Measurements from ENCODE around the gene VAT1L. TPM values are rescaled to one million over a fixed set of nuclear protein-coding genes. Genes with fewer than 3 reads are reported as not detected.

VAT1L gene
- total and polyA plus RNA-seq, 5 donors from 2014 or later, result not detected

- ATAC-seq (ENCODE audit: low read depth in 2 of 2), result no peak
Measured at GRCh38 chr16:77767211-77767610, 21.2 kb upstream of the VAT1L start.

GRCh38 chr16:77767826-77768225, 20.5 kb upstream of the VAT1L start:
- no peak overlapping the region for H3K27ac ChIP-seq (ENCODE audit: insufficient read depth, low read length, poor library complexity, severe bottlenecking)
- no peak overlapping the region for H3K4me3 ChIP-seq (ENCODE audit: low read depth, low read length)
- H3K36me3 ChIP-seq (ENCODE audit: control insufficient read depth, insufficient read depth, low read length), result no peaks in the 10 kb centered on the region
- no peak for ATAC-seq (ENCODE audit: low read depth in 2 of 2)
- H3K27me3 ChIP-seq (ENCODE audit: control insufficient read depth, insufficient read depth, low read length), result no peaks in the 10 kb centered on the region
- DNase-seq, result no peak
- Mint-ChIP-seq H3K27ac (no peak overlapping the region), H3K9me3 (peaks cover 0 to 2% (median 0%) of the 10 kb centered on the region in 7 donors), H3K36me3 (no peaks in the 10 kb centered on the region), H3K4me1 (no peaks in the 10 kb centered on the region), H3K4me3 (no peak overlapping the region), H3K27me3 (peaks cover 6% of the 10 kb centered on the region)
- no peaks in the 10 kb centered on the region for H3K9me3 ChIP-seq (ENCODE audit: control insufficient read depth in 2 of 2, low read length in 2 of 2)
- no peaks in the 10 kb centered on the region for H3K4me1 ChIP-seq (ENCODE audit: control insufficient read depth, insufficient read depth, low read length, poor library complexity, severe bottlenecking)

More at GRCh38 chr16:77767211-77767610, 21.2 kb upstream of the VAT1L start:
- no peaks in the 10 kb centered on the region for H3K27me3 ChIP-seq (ENCODE audit: control insufficient read depth, insufficient read depth, low read length)
- H3K27ac ChIP-seq (ENCODE audit: insufficient read depth, low read length, poor library complexity, severe bottlenecking), result no peak overlapping the region
- no peak overlapping the region for H3K27ac Mint-ChIP-seq
- H3K4me3 ChIP-seq (ENCODE audit: low read depth, low read length), result no peak overlapping the region
- no peaks in the 10 kb centered on the region for H3K36me3 ChIP-seq (ENCODE audit: control insufficient read depth, insufficient read depth, low read length)
- no peak overlapping the region for H3K4me3 Mint-ChIP-seq
- no peaks in the 10 kb centered on the region for H3K36me3 Mint-ChIP-seq
- H3K9me3 ChIP-seq (ENCODE audit: control insufficient read depth in 2 of 2, low read length in 2 of 2), result no peaks in the 10 kb centered on the region
- H3K9me3 Mint-ChIP-seq, result peaks cover 0 to 2% (median 0%) of the 10 kb centered on the region in 7 donors
- DNase-seq, result no peak
- H3K27me3 Mint-ChIP-seq, result peaks cover 6% of the 10 kb centered on the region
- H3K4me1 ChIP-seq (ENCODE audit: control insufficient read depth, insufficient read depth, low read length, poor library complexity, severe bottlenecking), result no peaks in the 10 kb centered on the region
- H3K4me1 Mint-ChIP-seq, result no peaks in the 10 kb centered on the region

GRCh38 chr16:77775911-77776909, 12.2 kb upstream of the VAT1L start:
- Histone ChIP-seq H3K4me1 (ENCODE audit: control insufficient read depth, insufficient read depth, low read length, poor library complexity, severe bottlenecking) (no peaks in the 10 kb centered on the region), H3K36me3 (ENCODE audit: control insufficient read depth, insufficient read depth, low read length) (no peaks in the 10 kb centered on the region), H3K4me3 (ENCODE audit: low read depth, low read length) (no peak overlapping the region), H3K27me3 (ENCODE audit: control insufficient read depth, insufficient read depth, low read length) (no peaks in the 10 kb centered on the region), H3K27ac (ENCODE audit: insufficient read depth, low read length, poor library complexity, severe bottlenecking) (no peak overlapping the region), H3K9me3 (ENCODE audit: control insufficient read depth in 2 of 2, low read length in 2 of 2) (no peaks in the 10 kb centered on the region)
- H3K4me3 Mint-ChIP-seq, result no peak overlapping the region
- H3K36me3 Mint-ChIP-seq, result no peaks in the 10 kb centered on the region
- no peak for DNase-seq
- H3K27ac Mint-ChIP-seq, result peak overlapping the region in 1 of 3 donors; percentile 31
- no peak for ATAC-seq (ENCODE audit: low read depth in 2 of 2)
- H3K9me3 Mint-ChIP-seq, result peaks cover 0 to 2% (median 0%) of the 10 kb centered on the region in 7 donors
- H3K4me1 Mint-ChIP-seq, result no peaks in the 10 kb centered on the region
- H3K27me3 Mint-ChIP-seq, result peaks cover 9% of the 10 kb centered on the region

- ATAC-seq (ENCODE audit: low read depth in 2 of 2) (no peak), DNase-seq (no peak)
- H3K27ac ChIP-seq (ENCODE audit: insufficient read depth, low read length, poor library complexity, severe bottlenecking), result no peak overlapping the region
- Mint-ChIP-seq H3K36me3 (no peaks in the 10 kb centered on the region), H3K4me3 (no peak overlapping the region), H3K27me3 (peaks cover 14% of the 10 kb centered on the region), H3K4me1 (no peaks in the 10 kb centered on the region), H3K27ac (no peak overlapping the region), H3K9me3 (peaks cover 0 to 2% (median 0%) of the 10 kb centered on the region in 7 donors)
- no peaks in the 10 kb centered on the region for H3K27me3 ChIP-seq (ENCODE audit: control insufficient read depth, insufficient read depth, low read length)
- no peaks in the 10 kb centered on the region for H3K4me1 ChIP-seq (ENCODE audit: control insufficient read depth, insufficient read depth, low read length, poor library complexity, severe bottlenecking)
- H3K9me3 ChIP-seq (ENCODE audit: control insufficient read depth in 2 of 2, low read length in 2 of 2), result no peaks in the 10 kb centered on the region
- no peak overlapping the region for H3K4me3 ChIP-seq (ENCODE audit: low read depth, low read length)
- no peaks in the 10 kb centered on the region for H3K36me3 ChIP-seq (ENCODE audit: control insufficient read depth, insufficient read depth, low read length)
Measured at GRCh38 chr16:77777745-77778144, 10.6 kb upstream of the VAT1L start.

GRCh38 chr16:77780378-77780837, 8.0 kb upstream of the VAT1L start:
- ATAC-seq (ENCODE audit: low read depth in 2 of 2), result no peak
- Histone ChIP-seq H3K9me3 (ENCODE audit: control insufficient read depth in 2 of 2, low read length in 2 of 2) (no peaks in the 10 kb centered on the region), H3K27me3 (ENCODE audit: control insufficient read depth, insufficient read depth, low read length) (peaks cover under 1% of the 10 kb centered on the region), H3K4me3 (ENCODE audit: low read depth, low read length) (no peak overlapping the region), H3K4me1 (ENCODE audit: control insufficient read depth, insufficient read depth, low read length, poor library complexity, severe bottlenecking) (no peaks in the 10 kb centered on the region), H3K27ac (ENCODE audit: insufficient read depth, low read length, poor library complexity, severe bottlenecking) (no peak overlapping the region), H3K36me3 (ENCODE audit: control insufficient read depth, insufficient read depth, low read length) (no peaks in the 10 kb centered on the region)
- no peak overlapping the region for H3K27ac Mint-ChIP-seq
- DNase-seq, result no peak
- no peaks in the 10 kb centered on the region for H3K36me3 Mint-ChIP-seq
- H3K4me1 Mint-ChIP-seq, result no peaks in the 10 kb centered on the region
- H3K27me3 Mint-ChIP-seq, result peaks cover 14% of the 10 kb centered on the region
- H3K9me3 Mint-ChIP-seq, result peaks cover 0 to 2% (median 0%) of the 10 kb centered on the region in 7 donors
- no peak overlapping the region for H3K4me3 Mint-ChIP-seq

GRCh38 chr16:77781091-77781490, 7.3 kb upstream of the VAT1L start:
- no peak for ATAC-seq (ENCODE audit: low read depth in 2 of 2)
- H3K4me3 Mint-ChIP-seq, result no peak overlapping the region
- peaks cover 20% of the 10 kb centered on the region for H3K27me3 Mint-ChIP-seq
- H3K27ac ChIP-seq (ENCODE audit: insufficient read depth, low read length, poor library complexity, severe bottlenecking), result no peak overlapping the region
- no peaks in the 10 kb centered on the region for H3K36me3 Mint-ChIP-seq
- no peaks in the 10 kb centered on the region for H3K4me1 ChIP-seq (ENCODE audit: control insufficient read depth, insufficient read depth, low read length, poor library complexity, severe bottlenecking)
- no peak overlapping the region for H3K4me3 ChIP-seq (ENCODE audit: low read depth, low read length)
- H3K27me3 ChIP-seq (ENCODE audit: control insufficient read depth, insufficient read depth, low read length), result peaks cover 4% of the 10 kb centered on the region
- no peaks in the 10 kb centered on the region for H3K36me3 ChIP-seq (ENCODE audit: control insufficient read depth, insufficient read depth, low read length)
- H3K9me3 ChIP-seq (ENCODE audit: control insufficient read depth in 2 of 2, low read length in 2 of 2), result no peaks in the 10 kb centered on the region
- DNase-seq, result no peak
- H3K4me1 Mint-ChIP-seq, result no peaks in the 10 kb centered on the region
- H3K9me3 Mint-ChIP-seq, result peaks cover 0 to 2% (median 0%) of the 10 kb centered on the region in 7 donors
- H3K27ac Mint-ChIP-seq, result no peak overlapping the region

GRCh38 chr16:77782694-77783093, 5.7 kb upstream of the VAT1L start:
- peaks cover 16% of the 10 kb centered on the region for H3K27me3 ChIP-seq (ENCODE audit: control insufficient read depth, insufficient read depth, low read length)
- Mint-ChIP-seq H3K36me3 (no peaks in the 10 kb centered on the region), H3K9me3 (peaks cover 0 to 2% (median 0%) of the 10 kb centered on the region in 7 donors), H3K4me3 (no peak overlapping the region), H3K27ac (no peak overlapping the region), H3K4me1 (peaks cover 0 to 6% (median 3%) of the 10 kb centered on the region in 4 donors), H3K27me3 (peaks cover 36% of the 10 kb centered on the region)
- H3K4me3 ChIP-seq (ENCODE audit: low read depth, low read length), result no peak overlapping the region
- no peak overlapping the region for H3K27ac ChIP-seq (ENCODE audit: insufficient read depth, low read length, poor library complexity, severe bottlenecking)
- H3K4me1 ChIP-seq (ENCODE audit: control insufficient read depth, insufficient read depth, low read length, poor library complexity, severe bottlenecking), result no peaks in the 10 kb centered on the region
- H3K9me3 ChIP-seq (ENCODE audit: control insufficient read depth in 2 of 2, low read length in 2 of 2), result no peaks in the 10 kb centered on the region
- DNase-seq (no peak), ATAC-seq (ENCODE audit: low read depth in 2 of 2) (no peak)
- H3K36me3 ChIP-seq (ENCODE audit: control insufficient read depth, insufficient read depth, low read length), result no peaks in the 10 kb centered on the region

All from CD4-positive, CD25-positive, alpha-beta regulatory T cell (primary cell).